Stimulated activated CD4-positive, alpha-beta T cell treated with anti-CD3 and anti-CD28 coated beads, Interleukin-2, amount 100 ng/mL, for 24 hours (primary cell): Measurements from ENCODE around the gene CDR2.
"Not testable (repeated sequence)": the region's sequence is repeated elsewhere in the genome, so short reads cannot be mapped to it uniquely, and the experiment has no call there.

Experiments
- DNase-seq, 2 donors: peaks; one replicate each; pipeline ENCODE4 v3.0.0-alpha.2; 2020

CDR2 gene

GRCh38 chr16:22301423-22301822, 73.0 kb downstream of the CDR2 start:
- not testable (repeated sequence) for DNase-seq

GRCh38 chr16:22300427-22301071, 73.9 kb downstream of the CDR2 start:
- DNase-seq = peak; percentile 53 to 55

DNA sequence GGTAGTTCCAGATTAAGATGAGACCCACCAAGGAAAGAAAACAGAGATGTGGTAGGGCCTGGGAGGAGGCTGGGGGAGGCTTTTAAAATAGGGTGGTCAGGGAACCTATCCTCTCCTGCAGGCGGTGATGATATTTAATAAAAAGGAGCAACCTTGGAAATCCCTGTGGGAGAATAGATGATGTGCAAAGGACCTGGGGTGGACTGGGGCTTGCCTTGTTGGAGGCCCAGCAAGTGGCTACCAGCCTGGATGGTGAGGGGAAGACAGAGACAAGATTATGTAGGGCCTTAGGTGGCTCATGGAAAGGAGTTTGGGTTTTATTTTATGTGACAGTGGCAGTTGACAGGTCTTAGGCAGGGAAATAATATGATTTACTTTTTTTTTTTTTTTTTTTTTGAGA, 75.4 kb downstream of the CDR2 start:
- no peak for DNase-seq

GRCh38 chr16:22297871-22298733, 76.3 kb downstream of the CDR2 start:
- peak; percentile 70 to 75 for DNase-seq

DNA sequence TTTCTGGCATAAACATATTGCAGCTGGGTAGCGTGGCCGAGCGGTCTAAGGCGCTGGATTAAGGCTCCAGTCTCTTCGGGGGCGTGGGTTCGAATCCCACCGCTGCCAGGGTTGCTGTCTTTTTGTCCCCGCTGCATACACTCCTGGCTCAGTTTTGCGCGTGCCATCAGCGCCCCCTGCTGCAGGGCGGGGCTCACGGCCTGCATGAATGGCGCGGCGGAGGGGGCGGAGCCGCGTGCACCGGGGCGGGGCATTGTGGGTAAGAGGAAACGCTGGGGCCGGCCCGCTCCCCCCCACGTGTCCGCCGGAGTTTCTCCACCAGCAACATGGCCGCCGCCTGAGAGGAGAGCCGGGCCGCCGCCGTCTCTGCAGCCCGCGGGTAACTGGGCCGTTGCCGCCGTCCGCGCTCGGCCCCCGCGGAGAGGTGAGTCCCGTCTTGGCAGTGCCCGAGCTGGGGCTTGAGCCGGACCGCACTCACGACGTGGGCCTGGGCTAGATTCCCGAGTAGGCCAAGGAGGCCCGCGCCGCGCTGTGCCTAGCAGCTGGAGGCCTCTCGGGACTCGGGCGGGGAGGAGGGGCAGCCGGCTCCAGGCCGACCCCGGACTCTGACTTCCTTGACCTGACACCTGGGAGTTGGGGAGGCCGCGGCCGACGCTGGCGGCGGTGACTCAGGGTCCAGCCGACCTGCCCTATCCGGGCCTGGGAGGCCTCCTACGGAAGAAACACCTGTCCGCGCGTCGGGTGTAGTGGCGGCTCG, 77.1 kb downstream of the CDR2 start, which contains the start of gene POLR3E:
POLR3E (plus strand) TSS at position 296 of the 757 bp plus-strand sequence. CDS start 5,560 bp downstream, outside the sequence.
- DNase-seq = peak; percentile 100

- DNase-seq = no peak
These were observed 78.0 kb downstream of the CDR2 start for GRCh38 chr16:22296225-22297113.
